ENCODE results near the gene DDAH1.

DNA sequence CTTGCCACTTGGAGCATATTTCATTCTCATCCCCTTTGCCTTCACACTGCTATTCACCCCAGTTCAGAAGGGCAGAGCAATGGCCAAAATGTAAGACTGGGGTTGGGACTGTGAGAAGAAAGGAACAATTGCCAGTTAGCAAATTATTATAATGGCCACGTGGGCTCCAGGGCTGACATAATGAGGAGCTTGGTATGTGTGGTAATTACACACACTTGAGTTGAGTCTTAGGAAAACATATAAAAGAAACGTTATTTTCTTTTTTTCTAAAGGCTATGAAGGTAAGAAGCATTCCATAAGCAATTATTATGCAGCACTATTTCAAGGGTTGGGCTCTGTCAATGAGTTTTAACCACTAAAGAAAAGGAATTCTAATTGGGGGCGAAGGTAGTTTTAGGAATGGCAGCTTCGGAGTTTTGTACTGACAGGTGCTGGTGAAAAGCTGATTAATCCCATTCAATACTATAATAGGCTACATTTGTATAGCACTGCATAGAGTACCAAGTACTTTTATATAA is 156.1 kb downstream of the DDAH1 start:
- TF ChIP-seq POLR2A (IDR thresholded peaks at IDR 0.05): no peak
- TF ChIP-seq, protein P1, sequence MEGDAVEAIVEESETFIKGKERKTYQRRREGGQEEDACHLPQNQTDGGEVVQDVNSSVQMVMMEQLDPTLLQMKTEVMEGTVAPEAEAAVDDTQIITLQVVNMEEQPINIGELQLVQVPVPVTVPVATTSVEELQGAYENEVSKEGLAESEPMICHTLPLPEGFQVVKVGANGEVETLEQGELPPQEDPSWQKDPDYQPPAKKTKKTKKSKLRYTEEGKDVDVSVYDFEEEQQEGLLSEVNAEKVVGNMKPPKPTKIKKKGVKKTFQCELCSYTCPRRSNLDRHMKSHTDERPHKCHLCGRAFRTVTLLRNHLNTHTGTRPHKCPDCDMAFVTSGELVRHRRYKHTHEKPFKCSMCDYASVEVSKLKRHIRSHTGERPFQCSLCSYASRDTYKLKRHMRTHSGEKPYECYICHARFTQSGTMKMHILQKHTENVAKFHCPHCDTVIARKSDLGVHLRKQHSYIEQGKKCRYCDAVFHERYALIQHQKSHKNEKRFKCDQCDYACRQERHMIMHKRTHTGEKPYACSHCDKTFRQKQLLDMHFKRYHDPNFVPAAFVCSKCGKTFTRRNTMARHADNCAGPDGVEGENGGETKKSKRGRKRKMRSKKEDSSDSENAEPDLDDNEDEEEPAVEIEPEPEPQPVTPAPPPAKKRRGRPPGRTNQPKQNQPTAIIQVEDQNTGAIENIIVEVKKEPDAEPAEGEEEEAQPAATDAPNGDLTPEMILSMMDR (IDR thresholded peaks at IDR 0.05): no peak

Measured in vagina (tissue), 2 donors.